HEK293T (cell line): ENCODE data around the gene MAD1L1.

Experiments
- NFRKB ChIP-seq: fragments of 450-650 bp; IDR thresholded peaks from 2 replicates; pipeline ENCODE4 v1.6.1; 2016; ENCODE audit warnings: mild to moderate bottlenecking, moderate library complexity
- SP1 ChIP-seq: fragments of 450-650 bp; IDR thresholded peaks from 2 replicates; pipeline ENCODE4 v1.6.1; 2017
- TARDBP ChIP-seq: fragments of 450-650 bp; IDR thresholded peaks from 2 replicates; pipeline ENCODE4 v1.6.1; 2016

GRCh38 chr7:2123360-2123759 is 109.4 kb downstream of the MAD1L1 start:
- TF ChIP-seq SP1 (no peak), NFRKB (no peak), TARDBP (no peak)
